ENCODE results near the gene SMOC1.
"Not testable (repeated sequence)": the region's sequence is repeated elsewhere in the genome, so short reads cannot be mapped to it uniquely, and the experiment has no call there.

The SMOC1 gene

GRCh38 chr14:69891422-69891821, 12.2 kb downstream of the SMOC1 start:
- POLR2A ChIA-PET (ENCODE audit: low non-redundant PET): no interaction called here
- CTCF ChIA-PET: no interaction called here
- no peak for DNase-seq (ENCODE audit: low spot score)
- TF ChIP-seq, protein P1, sequence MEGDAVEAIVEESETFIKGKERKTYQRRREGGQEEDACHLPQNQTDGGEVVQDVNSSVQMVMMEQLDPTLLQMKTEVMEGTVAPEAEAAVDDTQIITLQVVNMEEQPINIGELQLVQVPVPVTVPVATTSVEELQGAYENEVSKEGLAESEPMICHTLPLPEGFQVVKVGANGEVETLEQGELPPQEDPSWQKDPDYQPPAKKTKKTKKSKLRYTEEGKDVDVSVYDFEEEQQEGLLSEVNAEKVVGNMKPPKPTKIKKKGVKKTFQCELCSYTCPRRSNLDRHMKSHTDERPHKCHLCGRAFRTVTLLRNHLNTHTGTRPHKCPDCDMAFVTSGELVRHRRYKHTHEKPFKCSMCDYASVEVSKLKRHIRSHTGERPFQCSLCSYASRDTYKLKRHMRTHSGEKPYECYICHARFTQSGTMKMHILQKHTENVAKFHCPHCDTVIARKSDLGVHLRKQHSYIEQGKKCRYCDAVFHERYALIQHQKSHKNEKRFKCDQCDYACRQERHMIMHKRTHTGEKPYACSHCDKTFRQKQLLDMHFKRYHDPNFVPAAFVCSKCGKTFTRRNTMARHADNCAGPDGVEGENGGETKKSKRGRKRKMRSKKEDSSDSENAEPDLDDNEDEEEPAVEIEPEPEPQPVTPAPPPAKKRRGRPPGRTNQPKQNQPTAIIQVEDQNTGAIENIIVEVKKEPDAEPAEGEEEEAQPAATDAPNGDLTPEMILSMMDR (conservative IDR thresholded peaks at IDR 0.05; ENCODE audit: low read depth): no peak
- H3K27ac ChIP-seq: no peak overlapping the region

- CTCF ChIA-PET: no interaction called here
- POLR2A ChIA-PET (ENCODE audit: low non-redundant PET): no interaction called here
- TF ChIP-seq, protein P1 (conservative IDR thresholded peaks at IDR 0.05; ENCODE audit: low read depth): no peak
- DNase-seq (ENCODE audit: low spot score): no peak
- H3K27ac ChIP-seq: no peak overlapping the region
Observed at GRCh38 chr14:69895109-69895508, 15.9 kb downstream of the SMOC1 start.

DNA sequence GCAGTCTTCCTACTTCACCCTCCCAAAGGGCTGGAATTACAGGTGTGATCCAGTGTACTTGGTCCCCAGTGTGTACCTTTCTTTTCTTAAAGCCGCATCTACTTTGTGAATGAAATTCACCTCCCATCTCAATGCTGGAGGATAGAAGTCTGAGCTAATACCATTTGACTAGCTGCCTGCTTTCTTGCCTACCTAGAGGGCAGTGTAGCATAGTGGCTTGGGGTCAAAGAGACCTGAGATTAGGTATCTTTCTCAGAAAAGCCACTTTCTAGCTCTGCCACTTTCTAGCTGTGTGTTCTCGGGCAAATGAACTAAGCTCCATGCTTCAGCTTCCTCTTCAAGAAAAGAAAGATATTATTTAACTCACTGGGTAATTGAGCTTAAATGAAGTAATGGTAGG, 16.9 kb downstream of the SMOC1 start:
- TF ChIP-seq, protein P1 (conservative IDR thresholded peaks at IDR 0.05; ENCODE audit: low read depth): no peak
- no peak overlapping the region for H3K27ac ChIP-seq
- CTCF ChIA-PET: interaction anchor here (0.7 kb wide), 1 partner anchor 321 kb away, joined by 3 read pairs; no protein-coding TSS in a partner anchor
- DNase-seq (ENCODE audit: low spot score): no peak
- POLR2A ChIA-PET (ENCODE audit: low non-redundant PET): no interaction called here

DNA sequence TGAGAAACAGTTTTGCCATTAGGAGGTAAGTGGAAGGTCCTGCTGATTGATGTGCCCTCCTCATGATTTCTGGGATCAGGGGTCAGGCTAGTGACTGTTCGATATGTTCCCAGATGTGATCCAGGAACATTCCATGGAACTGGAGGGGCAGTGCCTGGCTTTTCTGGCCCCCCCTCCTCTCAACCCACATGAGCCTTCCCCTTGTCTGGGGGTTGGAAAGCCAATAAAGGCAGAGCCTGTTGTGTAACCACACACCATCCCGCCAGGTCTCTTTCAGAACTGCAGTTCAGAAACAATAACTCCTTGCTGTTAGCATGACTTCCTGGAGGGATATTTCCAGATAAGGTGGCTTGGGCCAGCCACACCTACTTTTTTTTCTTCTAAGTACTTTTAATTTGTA, 17.8 kb downstream of the SMOC1 start:
- TF ChIP-seq, protein P1 (conservative IDR thresholded peaks at IDR 0.05; ENCODE audit: low read depth): no peak
- POLR2A ChIA-PET (ENCODE audit: low non-redundant PET): no interaction called here
- no peak for DNase-seq (ENCODE audit: low spot score)
- no peak overlapping the region for H3K27ac ChIP-seq
- CTCF ChIA-PET: interaction anchor here (0.7 kb wide), 1 partner anchor 11 kb away, joined by 3 read pairs; no protein-coding TSS in a partner anchor

DNA sequence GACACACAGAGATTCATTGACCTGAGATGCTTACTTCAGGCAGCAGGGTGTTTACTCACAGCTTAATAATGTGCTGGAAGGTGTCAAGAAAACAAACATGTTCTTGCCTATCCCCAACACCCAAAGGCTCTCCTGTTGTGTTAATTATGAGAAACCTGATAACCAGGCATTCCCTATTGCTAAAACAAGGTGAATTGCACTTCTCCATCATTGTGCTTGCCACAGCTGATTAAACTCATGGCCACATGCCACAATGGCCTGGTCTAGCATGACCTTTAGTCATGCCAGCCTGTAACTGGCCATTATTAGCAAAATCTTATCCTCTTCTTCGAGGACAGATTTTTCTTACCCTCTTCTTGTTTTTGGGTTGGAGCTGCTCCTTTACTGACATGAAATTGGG, 21.4 kb downstream of the SMOC1 start:
- POLR2A ChIA-PET (ENCODE audit: low non-redundant PET): no interaction called here
- no peak for DNase-seq (ENCODE audit: low spot score)
- TF ChIP-seq, protein P1 (conservative IDR thresholded peaks at IDR 0.05; ENCODE audit: low read depth): no peak
- CTCF ChIA-PET: interaction anchor here (0.6 kb wide), 1 partner anchor 283 kb away, joined by 3 read pairs; no protein-coding TSS in a partner anchor
- no peak overlapping the region for H3K27ac ChIP-seq

GRCh38 chr14:69901113-69901951, 22.1 kb downstream of the SMOC1 start:
- CTCF ChIA-PET: no interaction called here
- TF ChIP-seq, protein P1 (conservative IDR thresholded peaks at IDR 0.05; ENCODE audit: low read depth): no peak
- H3K27ac ChIP-seq: no peak overlapping the region
- POLR2A ChIA-PET (ENCODE audit: low non-redundant PET): no interaction called here
- DNase-seq (ENCODE audit: low spot score): peak; percentile 31

- POLR2A ChIA-PET (ENCODE audit: low non-redundant PET); CTCF ChIA-PET: not testable (repeated sequence)
Observed at GRCh38 chr14:69903046-69903445, 23.8 kb downstream of the SMOC1 start.

More at GRCh38 chr14:69903046-69903445, 23.8 kb downstream of the SMOC1 start:
- H3K27ac ChIP-seq; DNase-seq (ENCODE audit: low spot score): not testable (repeated sequence)

Data from RWPE1 (cell line).